GM23338 (cell line): ENCODE measurements around the gene DDX49. TPM values are rescaled to one million over a fixed set of nuclear protein-coding genes. Genes with fewer than 3 reads are reported as not detected.

ENCODE experiments used
- ATAC-seq: fragments of 200-7000 bp; cut with Tn5 transposase; 3 replicates; pipeline ENCODE4 v1.9.1; 2020
- DNase-seq: peaks from one replicate; pipeline ENCODE4 v3.0.0-alpha.2; 2015; ENCODE audit warnings: low spot score
- H2AFZ ChIP-seq: fragments of 200-600 bp; sonication (generic); 2 replicates; pipeline ENCODE4 v1.8.0; 2016; ENCODE audit warnings: antibody characterized with exemption, mild to moderate bottlenecking, moderate library complexity
- H3F3A ChIP-seq: fragments of 200-600 bp; sonication (generic); replicated peaks from 2 replicates; pipeline ENCODE4 v1.8.0; 2017; ENCODE audit warnings: antibody characterized with exemption, mixed run types, low read depth
- H3K27ac ChIP-seq: fragments of 200-600 bp; sonication (generic); 2 replicates; pipeline ENCODE4 v1.6.1; 2016; ENCODE audit warnings: low read depth
- H3K27me3 ChIP-seq: fragments of 200-600 bp; sonication (generic); 2 replicates; pipeline ENCODE4 v1.8.0; 2016; ENCODE audit warnings: mild to moderate bottlenecking, mixed run types, moderate library complexity; ENCODE audit not compliant: insufficient read depth
- H3K36me3 ChIP-seq: fragments of 200-600 bp; sonication (generic); 2 replicates; pipeline ENCODE4 v1.8.0; 2016; ENCODE audit warnings: mild to moderate bottlenecking; ENCODE audit not compliant: insufficient read depth
- H3K4me1 ChIP-seq: fragments of 200-600 bp; sonication (generic); 2 replicates; pipeline ENCODE4 v1.8.0; 2016; ENCODE audit warnings: mild to moderate bottlenecking, moderate library complexity; ENCODE audit not compliant: insufficient read depth
- H3K4me2 ChIP-seq: fragments of 200-600 bp; sonication (generic); 2 replicates; pipeline ENCODE4 v1.7.1; 2017; ENCODE audit warnings: mixed run types
- H3K4me3 ChIP-seq: fragments of 200-600 bp; sonication (generic); 2 replicates; pipeline ENCODE4 v1.6.1; 2016; ENCODE audit warnings: mixed run types
- H3K79me2 ChIP-seq: fragments of 200-600 bp; sonication (generic); replicated peaks from 2 replicates; pipeline ENCODE4 v1.8.0; 2017; ENCODE audit warnings: mild to moderate bottlenecking; ENCODE audit not compliant: insufficient read depth
- H3K9me2 ChIP-seq: fragments of 200-600 bp; sonication (generic); 2 replicates; pipeline ENCODE4 v1.8.0; 2017; ENCODE audit not compliant: insufficient read depth
- H4K20me1 ChIP-seq: fragments of 200-600 bp; sonication (generic); replicated peaks from 2 replicates; pipeline ENCODE4 v1.8.0; 2017; ENCODE audit warnings: mild to moderate bottlenecking; ENCODE audit not compliant: insufficient read depth
- H3K27ac Mint-ChIP-seq: 2 replicates; pipeline ENCODE4 v1.8.0; 2020; ENCODE audit warnings: inconsistent platforms, mild to moderate bottlenecking, moderate library complexity, mixed read lengths
- H3K27me3 Mint-ChIP-seq: 3 replicates; pipeline ENCODE4 v1.8.0; 2022; ENCODE audit warnings: low read depth, mild to moderate bottlenecking, moderate library complexity, mixed read lengths, inconsistent platforms; ENCODE audit not compliant: insufficient read depth, poor library complexity
- H3K36me3 Mint-ChIP-seq: 3 replicates; pipeline ENCODE4 v1.8.0; 2021; ENCODE audit warnings: low read depth, mild to moderate bottlenecking, inconsistent platforms, moderate library complexity, mixed read lengths
- H3K4me1 Mint-ChIP-seq: 3 replicates; pipeline ENCODE4 v1.8.0; 2020; ENCODE audit warnings: mild to moderate bottlenecking, inconsistent platforms, mixed read lengths
- H3K4me3 Mint-ChIP-seq: 3 replicates; pipeline ENCODE4 v1.8.0; 2021; ENCODE audit warnings: moderate library complexity, mild to moderate bottlenecking, inconsistent platforms, mixed read lengths
- H3K9me3 Mint-ChIP-seq: 3 replicates; pipeline ENCODE4 v1.8.0; 2020; ENCODE audit warnings: moderate library complexity, mild to moderate bottlenecking, inconsistent platforms, mixed read lengths
- CREB1 ChIP-seq: fragments of 250-450 bp; sonication (Bioruptor Pico); IDR thresholded peaks from 2 replicates; pipeline ENCODE4 v1.5.0; 2020; ENCODE audit warnings: low read depth, mild to moderate bottlenecking, moderate library complexity
- CTCF ChIP-seq, 2 experiments: fragments of 200-600 bp in 1 of 2; sonication (generic) in 1 of 2; conservative IDR thresholded peaks; 2 replicates each; pipeline versions ENCODE4 v1.5.1 to v1.6.1; 2016 to 2017; ENCODE audit warnings: antibody characterized with exemption in 2 of 2, low read depth in 2 of 2, mild to moderate bottlenecking in 2 of 2, moderate library complexity in 1 of 2
- EZH2 ChIP-seq: fragments of 200-600 bp; sonication (generic); IDR thresholded peaks from one replicate; pipeline ENCODE4 v1.8.0; 2017; ENCODE audit warnings: antibody characterized with exemption, mild to moderate bottlenecking, low read depth; ENCODE audit not compliant: unreplicated experiment
- EZH2phosphoT487 ChIP-seq: fragments of 200-600 bp; sonication (generic); IDR thresholded peaks from one replicate; pipeline ENCODE4 v1.8.1; 2018; ENCODE audit warnings: antibody characterized with exemption; ENCODE audit not compliant: unreplicated experiment
- NANOG ChIP-seq: IDR thresholded peaks from 2 replicates; pipeline ENCODE4 v1.6.1; 2016; ENCODE audit warnings: antibody characterized with exemption, borderline replicate concordance
- REST ChIP-seq: IDR thresholded peaks from one replicate; pipeline ENCODE4 v1.6.1; 2018; ENCODE audit warnings: antibody characterized with exemption; ENCODE audit not compliant: unreplicated experiment
- ZNF331 ChIP-seq: fragments of 250-450 bp; sonication (Bioruptor Pico); IDR thresholded peaks from 2 replicates; pipeline ENCODE4 v1.5.0; 2020; ENCODE audit warnings: low read depth, mild to moderate bottlenecking, moderate library complexity
- polyA plus RNA-seq: library from polyadenylated mRNA; unstranded; fragments of >200 nt; fragmentation: Nextera tagmentation; extraction: Ambion mirVana; gene quantifications from 2 replicates; pipeline ENCODE4 v1.2.1, GENCODE V29; 2016
- total RNA-seq: library from RNA; depleted of rRNA; stranded (reverse); fragments of >200 nt; shearing (Covaris generic); gene quantifications from 2 replicates; pipeline ENCODE4 v1.2.3, GENCODE V29; 2014
- TF ChIP-seq, protein P1 (sequence below): IDR thresholded peaks from 2 replicates; pipeline ENCODE4 v1.6.1; 2016; ENCODE audit warnings: antibody characterized with exemption

The DDX49 gene
- total and polyA plus RNA-seq, 2 experiments from 2014 or later, result 40.2 to 75.3 TPM

- Histone ChIP-seq H2AFZ (no peak overlapping the region), H3K4me1 (peaks cover 4% of the 10 kb centered on the region; the same call in 1 of the 2 replicates), H3K4me3 (no peak overlapping the region), H4K20me1 (no peaks in the 10 kb centered on the region; the same call in 1 of the 2 replicates), H3F3A (no peaks in the 10 kb centered on the region; the same call in 1 of the 2 replicates), H3K79me2 (no peaks in the 10 kb centered on the region), H3K27ac (no peak overlapping the region), H3K9me2 (no peaks in the 10 kb centered on the region), H3K36me3 (no peaks in the 10 kb centered on the region), H3K27me3 (no peaks in the 10 kb centered on the region), H3K4me2 (no peak overlapping the region)
- no peak for DNase-seq
- Mint-ChIP-seq H3K27ac (no peak overlapping the region), H3K27me3 (peaks cover 12% of the 10 kb centered on the region), H3K4me1 (peaks cover 2% of the 10 kb centered on the region; the same call in 1 of the 3 replicates), H3K36me3 (peaks cover 51% of the 10 kb centered on the region), H3K4me3 (no peak overlapping the region), H3K9me3 (no peaks in the 10 kb centered on the region)
- ATAC-seq, result no peak
- no peak for TF ChIP-seq EZH2phosphoT487
- TF ChIP-seq NANOG, result no peak
- TF ChIP-seq REST, result no peak
- TF ChIP-seq ZNF331 (CRISPR knock-in tag), result no peak
- no peak for TF ChIP-seq CREB1 (CRISPR knock-in tag)
- TF ChIP-seq, protein P1, sequence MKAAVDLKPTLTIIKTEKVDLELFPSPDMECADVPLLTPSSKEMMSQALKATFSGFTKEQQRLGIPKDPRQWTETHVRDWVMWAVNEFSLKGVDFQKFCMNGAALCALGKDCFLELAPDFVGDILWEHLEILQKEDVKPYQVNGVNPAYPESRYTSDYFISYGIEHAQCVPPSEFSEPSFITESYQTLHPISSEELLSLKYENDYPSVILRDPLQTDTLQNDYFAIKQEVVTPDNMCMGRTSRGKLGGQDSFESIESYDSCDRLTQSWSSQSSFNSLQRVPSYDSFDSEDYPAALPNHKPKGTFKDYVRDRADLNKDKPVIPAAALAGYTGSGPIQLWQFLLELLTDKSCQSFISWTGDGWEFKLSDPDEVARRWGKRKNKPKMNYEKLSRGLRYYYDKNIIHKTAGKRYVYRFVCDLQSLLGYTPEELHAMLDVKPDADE, result no peak
Observed at GRCh38 chr19:18928018-18928805, 8.7 kb downstream of the DDX49 start.

DNA sequence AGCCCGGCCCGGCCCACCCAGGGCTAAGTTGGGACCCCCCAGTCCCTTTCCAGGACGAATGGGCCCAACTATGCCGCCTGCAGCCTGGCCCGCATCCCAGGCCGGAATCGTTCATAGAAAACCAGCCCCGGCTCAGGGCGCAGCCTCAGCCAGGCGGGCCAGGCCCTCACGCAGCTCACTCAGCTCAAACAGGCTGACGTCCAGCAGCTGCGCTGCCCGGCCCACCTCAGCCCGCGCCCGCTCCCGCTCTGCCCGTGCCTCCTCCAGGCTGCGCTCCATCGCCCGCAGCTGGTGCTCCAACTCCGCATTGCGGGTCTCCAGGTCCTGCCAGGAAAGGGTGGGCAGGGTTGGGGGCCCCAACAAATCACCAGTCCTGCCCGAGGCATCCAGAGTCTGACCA, 9.8 kb downstream of the DDX49 start:
- Mint-ChIP-seq H3K4me1 (peaks cover 4% of the 10 kb centered on the region; the same call in 2 of the 3 replicates), H3K9me3 (no peaks in the 10 kb centered on the region), H3K36me3 (peaks cover 51% of the 10 kb centered on the region), H3K4me3 (no peak overlapping the region), H3K27ac (no peak overlapping the region), H3K27me3 (peaks cover 15% of the 10 kb centered on the region)
- H3K4me2 ChIP-seq, result no peak overlapping the region
- H3K79me2 ChIP-seq, result no peaks in the 10 kb centered on the region
- no peaks in the 10 kb centered on the region for H3K36me3 ChIP-seq
- H2AFZ ChIP-seq, result no peak overlapping the region
- peaks cover 4% of the 10 kb centered on the region; the same call in 1 of the 2 replicates for H3F3A ChIP-seq
- DNase-seq (no peak), ATAC-seq (no peak)
- H3K4me1 ChIP-seq, result peaks cover 8% of the 10 kb centered on the region; the same call in 1 of the 2 replicates
- H3K9me2 ChIP-seq, result no peaks in the 10 kb centered on the region
- H3K27ac ChIP-seq, result no peak overlapping the region
- H3K27me3 ChIP-seq, result no peaks in the 10 kb centered on the region
- no peaks in the 10 kb centered on the region; the same call in 1 of the 2 replicates for H4K20me1 ChIP-seq
- no peak overlapping the region for H3K4me3 ChIP-seq
- no peak for TF ChIP-seq NANOG
- no peak for TF ChIP-seq EZH2phosphoT487
- TF ChIP-seq CTCF (conservative IDR thresholded peaks at IDR 0.05; ENCODE audit: low read depth in 2 of 2), result no peak
- no peak for TF ChIP-seq EZH2
